ENCODE results near the gene MROH2B.

Gene MROH2B

DNA sequence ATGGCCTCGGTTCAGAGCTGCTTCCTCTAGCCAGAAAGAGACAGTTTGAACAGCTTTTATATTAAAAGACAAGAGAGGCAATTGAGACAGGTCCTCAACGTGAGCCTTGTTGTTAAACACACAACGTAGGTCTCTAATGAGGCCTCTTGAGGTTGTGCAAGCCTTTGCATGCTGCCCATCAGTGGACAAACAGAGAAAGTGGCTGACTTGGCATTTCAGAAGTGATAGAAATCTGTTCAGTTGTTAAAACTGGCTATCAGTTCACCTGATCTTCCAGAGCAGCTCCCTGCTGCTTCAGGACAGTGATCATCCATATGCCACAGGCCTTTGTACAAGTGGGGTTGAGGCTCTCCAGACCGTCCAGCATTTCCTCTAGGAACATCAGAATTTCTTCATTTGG lies 58.8 kb downstream of the MROH2B start:
- DNase-seq: no peak

DNA sequence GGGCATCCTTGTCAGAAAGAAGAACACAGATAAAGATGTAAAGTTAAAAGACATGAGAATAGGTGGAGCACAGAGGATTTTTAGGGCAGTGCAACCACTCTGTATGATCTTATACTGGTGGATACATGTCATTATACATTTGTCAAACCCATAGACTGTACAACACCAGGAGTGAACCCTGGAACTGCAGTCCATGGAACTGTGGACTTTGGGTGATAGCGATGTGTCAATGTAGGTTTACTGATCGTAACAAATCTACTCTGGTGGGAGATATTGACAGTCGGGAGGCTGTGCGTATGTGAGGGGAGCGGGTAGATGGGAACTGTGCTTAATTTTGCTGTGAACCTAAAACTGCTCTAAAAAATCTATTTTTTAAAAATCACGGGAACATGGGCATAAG lies 60.6 kb downstream of the MROH2B start:
- DNase-seq: no peak

DNA sequence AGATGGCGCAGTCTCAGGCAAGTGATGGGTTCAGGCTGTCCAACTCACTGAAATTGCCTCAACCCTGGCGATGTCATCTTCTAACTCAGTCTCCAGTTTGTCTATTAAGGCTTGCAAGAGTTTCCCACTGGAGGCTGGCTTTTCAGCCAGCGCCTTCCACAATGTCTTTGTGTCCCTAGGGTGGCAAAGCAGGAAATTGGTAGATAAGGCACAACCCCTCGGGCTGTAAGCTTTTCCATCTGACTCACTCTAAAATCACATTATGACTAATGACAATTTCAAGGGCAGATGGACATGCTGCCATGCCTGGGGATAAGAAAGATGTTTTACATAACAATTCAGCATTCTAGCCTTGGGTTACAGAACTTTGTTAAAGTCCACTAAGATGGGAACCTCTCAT lies 61.9 kb downstream of the MROH2B start:
- no peak for DNase-seq

DNA sequence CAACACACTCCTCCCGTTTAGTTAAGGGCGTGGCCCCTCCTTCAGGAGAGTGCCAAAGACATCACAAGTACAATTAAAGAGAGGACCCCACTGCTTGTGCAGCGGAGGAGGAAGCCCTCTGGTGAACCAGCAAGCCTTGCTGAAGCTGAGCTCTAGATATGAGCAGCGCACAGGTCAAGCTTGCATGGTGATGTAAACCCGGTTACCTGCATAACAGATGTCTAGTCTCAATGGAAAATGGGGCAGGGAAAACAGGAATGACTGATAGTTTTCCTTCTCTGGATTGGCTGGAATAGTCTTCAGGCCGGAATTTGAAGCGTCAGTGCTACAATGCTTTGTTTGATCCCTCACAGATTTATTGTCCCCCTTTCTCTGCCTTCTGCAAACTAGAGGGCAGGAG lies 66.2 kb downstream of the MROH2B start:
- DNase-seq: no peak

DNA sequence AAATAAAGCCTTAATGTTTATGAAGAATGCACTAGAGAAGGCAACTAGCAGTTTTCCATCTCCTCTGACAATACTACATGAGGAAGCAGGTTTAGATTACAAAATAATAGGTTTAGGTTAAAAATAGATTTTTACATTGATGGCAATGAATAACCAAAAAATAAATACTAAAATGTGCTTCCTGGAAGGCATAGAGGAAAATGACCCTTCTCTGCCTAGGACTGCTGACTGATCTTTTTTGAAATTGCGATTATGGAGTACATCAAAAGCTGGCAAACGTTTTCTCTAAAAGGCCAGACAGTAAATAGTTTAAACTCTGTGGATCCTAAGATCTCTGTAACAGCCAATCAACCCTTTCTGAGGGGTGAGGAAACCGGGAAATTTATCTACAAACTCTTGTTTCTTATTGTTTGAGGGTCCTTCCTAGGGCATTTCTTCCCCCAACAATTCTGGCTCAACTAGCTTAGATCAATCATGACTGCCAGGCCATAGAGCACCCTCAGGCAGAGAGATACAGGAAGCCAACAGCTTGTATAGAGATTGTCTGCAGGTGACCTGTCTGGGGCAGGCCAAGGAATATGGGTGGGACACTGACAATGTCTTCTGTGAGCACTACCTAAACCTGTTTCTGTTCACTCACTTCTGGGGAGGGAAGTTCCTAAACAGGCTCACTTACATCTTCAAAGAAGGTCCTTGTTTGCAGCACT lies 67.3 kb downstream of the MROH2B start:
- no peak for DNase-seq

DNA sequence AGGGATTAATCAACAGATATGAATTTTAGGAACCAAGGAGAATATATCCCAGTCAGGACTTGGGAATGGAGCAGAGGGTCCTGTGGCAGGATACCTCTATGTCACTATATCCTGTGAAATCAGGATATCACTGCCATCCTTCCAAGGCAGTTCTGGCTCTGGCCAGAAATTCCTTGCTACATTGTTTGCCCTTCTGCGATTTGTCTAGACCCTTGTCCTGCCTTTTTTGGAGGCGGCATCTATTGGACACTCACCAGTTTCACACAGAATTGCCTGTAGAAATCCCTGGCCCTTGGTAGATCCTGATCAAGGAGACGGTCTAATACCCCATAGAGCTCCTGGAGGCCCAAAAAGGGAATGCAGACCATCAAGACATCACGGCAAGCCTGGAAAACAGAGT lies 71.2 kb downstream of the MROH2B start:
- DNase-seq: no peak

DNA sequence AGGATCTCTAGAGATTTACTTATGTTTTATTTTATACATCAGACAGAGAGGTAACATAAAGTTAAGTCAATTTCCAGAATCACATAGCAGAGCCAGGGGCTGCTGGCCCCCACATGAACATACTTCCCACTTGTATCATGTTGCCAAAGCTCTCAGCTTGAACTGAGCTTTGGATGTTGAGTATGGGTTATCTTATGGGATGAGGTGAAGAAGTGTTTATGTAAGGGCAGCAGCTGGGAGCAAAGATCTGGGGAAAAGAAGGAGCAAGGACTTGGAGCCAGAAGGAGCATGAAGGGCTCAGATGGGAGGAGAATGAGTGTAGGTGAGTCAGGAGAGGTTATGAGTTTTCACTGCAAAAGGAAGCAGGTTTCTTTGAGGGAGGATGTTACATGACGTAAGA lies 72.0 kb downstream of the MROH2B start:
- DNase-seq: no peak

GRCh38 chr5:40995801-40996586 lies 75.1 kb downstream of the MROH2B start:
- DNase-seq: no peak

- DNase-seq: no peak
Measured at GRCh38 chr5:40991981-40992559, 79.1 kb downstream of the MROH2B start.

DNA sequence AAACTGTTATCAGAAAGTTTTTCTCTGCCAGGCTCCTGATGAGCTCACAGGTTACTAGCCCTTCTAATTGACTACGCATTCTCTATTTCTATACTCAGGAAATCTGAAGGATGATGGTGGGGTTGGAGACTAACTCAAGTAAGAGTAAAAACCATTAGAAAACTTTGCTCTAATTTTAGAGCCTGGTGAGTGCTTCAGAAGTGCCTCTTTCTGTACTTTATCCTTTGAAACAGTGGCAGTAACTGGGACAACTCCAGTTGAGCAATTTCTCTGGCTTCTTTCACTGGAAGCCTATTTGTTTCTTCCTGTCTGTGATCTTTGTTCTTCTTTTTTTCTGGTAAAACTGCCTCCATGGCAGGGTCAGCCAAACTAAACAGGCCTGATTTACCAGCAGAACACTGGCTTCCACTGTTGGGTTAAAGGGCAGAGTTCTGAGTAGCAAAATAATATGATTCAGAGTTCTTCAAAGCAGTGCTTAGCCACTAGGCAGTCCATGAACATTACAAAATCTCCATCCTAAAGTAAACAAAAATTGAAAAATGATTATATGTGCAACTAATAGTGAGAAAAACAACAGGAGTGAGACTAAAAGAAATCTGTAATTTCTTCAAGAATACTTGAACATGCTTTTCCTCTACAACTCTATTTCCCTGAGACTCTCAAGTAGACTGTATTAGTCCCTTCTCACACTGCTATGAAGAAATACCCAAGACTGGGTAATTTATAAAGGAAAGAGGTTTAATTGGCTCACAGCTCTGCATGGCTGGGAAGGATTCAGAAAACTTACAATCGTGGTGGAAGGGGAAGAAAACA lies 79.8 kb downstream of the MROH2B start:
- DNase-seq: no peak

DNA sequence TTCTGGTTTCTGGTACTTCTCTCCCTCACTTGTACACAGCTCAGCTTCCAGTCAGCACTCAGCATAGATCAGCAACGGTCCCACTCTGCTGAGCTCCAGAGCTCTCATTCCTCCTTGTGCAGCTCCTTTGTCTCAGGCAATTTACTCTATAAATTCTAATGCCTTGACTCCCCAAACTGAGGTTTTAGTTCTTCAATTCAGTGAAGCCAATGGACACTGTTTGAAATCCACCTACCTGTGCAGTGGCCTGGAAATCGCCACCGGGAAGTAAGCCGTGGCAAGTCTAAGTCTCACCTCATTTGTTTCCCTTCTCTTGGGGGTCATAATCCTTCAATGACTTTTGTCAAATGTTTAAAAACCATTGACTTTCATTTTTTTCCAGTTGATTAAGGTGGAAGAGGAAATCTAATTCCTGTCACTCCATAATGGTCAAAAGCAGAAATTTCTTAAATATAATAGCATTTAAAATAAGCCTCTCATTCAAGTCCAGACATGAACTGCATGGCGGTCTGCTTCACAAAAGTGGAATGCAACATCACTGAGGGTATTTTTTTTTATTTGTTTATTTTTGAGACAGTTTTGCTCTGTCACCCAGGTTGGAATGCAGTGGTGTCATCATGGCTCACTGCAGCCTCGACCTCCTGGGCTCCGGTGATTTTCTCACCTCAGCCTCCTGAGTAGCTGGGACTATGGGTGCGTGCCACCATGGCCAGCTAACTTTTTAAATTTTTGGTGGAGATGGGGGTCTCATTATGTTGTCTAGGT lies 82.2 kb downstream of the MROH2B start:
- no peak for DNase-seq

DNA sequence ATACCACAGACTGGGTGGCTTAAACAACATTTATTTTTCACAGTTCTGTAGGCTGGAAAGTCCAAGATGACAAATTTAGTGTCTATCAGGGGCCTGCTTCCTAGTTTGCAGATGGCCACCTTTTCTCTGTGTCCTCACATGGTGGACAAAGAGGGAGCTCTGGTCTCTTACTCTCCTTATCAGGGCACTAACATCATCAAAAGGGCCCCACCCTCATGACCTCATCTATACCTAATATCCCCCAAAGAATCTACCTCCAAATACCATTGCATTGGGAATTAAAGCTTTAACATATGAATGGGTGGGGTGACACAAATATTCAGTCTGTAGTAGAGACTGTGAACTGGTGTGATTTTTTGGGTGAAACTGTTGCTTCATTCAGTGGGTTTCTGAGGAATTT lies 83.8 kb downstream of the MROH2B start:
- DNase-seq: no peak

- no peak for DNase-seq
Measured at GRCh38 chr5:40986666-40987065, 84.5 kb downstream of the MROH2B start.

DNA sequence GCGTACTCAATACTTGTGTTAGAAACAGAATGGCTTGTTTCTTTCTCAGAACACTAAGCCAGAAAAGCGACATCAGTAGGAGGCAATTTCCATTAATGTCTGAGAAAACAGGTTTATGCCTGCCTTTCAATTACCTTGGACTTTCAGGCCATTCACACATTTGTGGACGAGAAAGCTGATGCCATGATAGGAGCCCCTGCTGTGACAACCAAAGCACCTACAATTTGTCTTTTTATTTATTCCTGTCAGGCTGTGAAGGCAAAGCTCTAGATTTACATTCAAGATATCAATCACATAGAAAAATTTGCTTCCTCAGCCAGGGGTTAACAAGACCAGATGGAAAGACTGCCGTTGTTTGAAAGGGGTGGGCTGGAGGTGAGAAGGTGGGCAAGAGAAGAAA lies 85.6 kb downstream of the MROH2B start:
- DNase-seq: no peak

DNA sequence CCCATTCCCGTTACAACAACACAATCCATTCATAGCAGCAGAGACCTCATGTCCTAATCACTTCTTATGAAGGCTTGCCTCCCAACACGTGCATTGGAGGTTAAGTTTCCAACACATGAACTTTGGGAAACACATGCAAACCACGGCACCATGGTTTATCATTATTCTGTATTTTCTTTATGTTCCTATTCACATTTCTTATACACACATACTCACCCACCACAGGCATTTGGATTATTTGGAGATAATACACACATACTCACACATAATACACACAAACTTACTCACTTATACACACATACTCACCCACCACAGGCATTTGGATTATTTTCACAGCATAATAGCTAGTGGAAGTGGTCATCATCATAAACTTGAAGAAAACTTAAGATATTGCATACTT lies 86.3 kb downstream of the MROH2B start:
- DNase-seq: no peak

DNA sequence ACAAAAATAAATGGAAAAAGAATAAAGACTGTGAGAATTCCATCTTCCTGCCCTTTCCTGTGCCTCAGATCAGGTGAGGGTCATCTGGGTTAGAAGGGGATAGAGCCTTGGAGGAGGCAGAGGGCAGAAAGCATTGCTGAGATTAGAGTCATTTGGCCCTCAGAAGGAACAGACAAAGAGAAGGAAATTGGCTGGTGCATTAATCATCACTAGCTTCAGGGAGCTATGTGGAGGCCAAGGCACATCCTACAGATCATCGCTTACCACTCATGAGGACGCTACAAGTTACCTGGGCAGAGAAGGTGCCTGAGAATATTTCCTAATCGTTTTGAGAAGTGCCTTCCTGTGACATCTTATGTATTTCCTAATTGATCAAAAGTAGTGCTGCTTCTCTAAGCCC lies 87.4 kb downstream of the MROH2B start:
- no peak for DNase-seq

DNA sequence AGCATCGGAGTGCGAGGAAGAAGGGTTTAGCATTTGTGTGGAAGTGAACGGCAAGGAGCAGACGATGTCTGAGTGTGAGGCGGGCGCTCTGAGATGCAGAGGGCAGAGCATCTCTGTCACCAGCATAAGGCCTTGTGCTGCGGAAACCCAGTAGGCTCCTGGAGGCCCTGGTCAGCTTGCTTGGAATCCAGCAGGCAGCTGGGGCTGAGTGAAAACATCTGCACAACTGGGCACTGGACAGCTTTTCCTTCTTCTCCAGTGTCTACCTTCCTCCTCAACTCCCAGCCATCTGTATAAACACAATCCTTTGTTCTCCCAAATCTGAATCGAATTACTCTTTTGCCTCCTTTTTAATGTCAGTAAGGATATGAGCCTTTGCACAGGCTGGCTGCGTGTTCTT lies 89.7 kb downstream of the MROH2B start:
- DNase-seq: no peak

- no peak for DNase-seq
Measured at GRCh38 chr5:40976836-40977235, 94.3 kb downstream of the MROH2B start.

DNA sequence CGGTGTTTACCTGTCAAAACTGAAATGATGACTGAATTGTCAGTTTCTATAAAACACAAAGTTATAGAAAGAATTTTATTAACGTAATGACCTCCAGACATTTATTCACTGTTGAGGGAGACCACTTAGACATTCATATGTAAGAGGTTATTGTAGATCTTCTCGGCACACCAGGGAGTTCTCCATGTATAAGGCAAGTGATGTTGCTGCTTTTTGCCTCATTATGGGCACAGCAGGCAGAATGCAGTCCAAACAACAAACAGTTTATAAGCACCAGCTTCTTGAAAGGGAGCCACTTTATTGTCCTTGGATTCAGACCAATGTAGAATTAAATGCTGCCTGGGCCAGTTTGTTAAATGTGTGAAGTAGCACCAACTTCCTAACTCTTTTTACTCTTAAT lies 95.1 kb downstream of the MROH2B start:
- no peak for DNase-seq

GRCh38 chr5:40973364-40974004 lies 97.7 kb downstream of the MROH2B start:
- no peak for DNase-seq

GRCh38 chr5:40972434-40972833 lies 98.7 kb downstream of the MROH2B start:
- DNase-seq: no peak
